ENCODE results near the gene MCTP2. TPM values are rescaled to one million over a fixed set of nuclear protein-coding genes. Genes with fewer than 3 reads are reported as not detected.

MCTP2 gene
- total and polyA plus RNA-seq, 2 of the 8 experiments (the other 6 are each of a cell fraction or from before 2014, with no cell fraction given) = 3.4 to 4.5 TPM

DNA sequence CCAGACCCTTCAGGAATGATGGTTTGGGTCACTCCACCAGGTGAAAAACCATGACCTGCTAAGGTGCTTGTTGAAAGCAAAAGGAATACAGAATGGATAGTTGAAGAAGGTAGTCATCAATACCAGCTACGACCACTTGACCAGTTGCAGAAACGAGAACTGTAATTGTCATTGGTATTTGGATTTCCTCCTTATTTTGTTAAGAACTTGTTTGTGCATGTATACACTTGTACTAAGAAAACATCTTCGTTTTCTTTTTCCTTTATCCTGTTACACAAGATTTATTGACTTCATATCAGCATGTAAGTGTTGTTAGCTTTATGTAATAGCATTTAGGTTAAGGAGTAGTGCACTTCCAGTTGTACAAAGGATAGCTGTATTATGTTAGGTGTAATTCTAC, 261.8 kb downstream of the MCTP2 start (continued):
- no peak for TF ChIP-seq CHD7 (IDR thresholded peaks at IDR 0.05; ENCODE audit: insufficient replicate concordance, low read length)
- TF ChIP-seq JUND (IDR thresholded peaks at IDR 0.05; ENCODE audit: low read length) = no peak
- no peak for TF ChIP-seq CHD1 (IDR thresholded peaks at IDR 0.05; ENCODE audit: low read depth, low read length)
- TF ChIP-seq RBBP5 (IDR thresholded peaks at IDR 0.05; ENCODE audit: borderline replicate concordance, low read depth, low read length) = no peak
- no peak for TF ChIP-seq EZH2 (IDR thresholded peaks at IDR 0.05; ENCODE audit: low read depth, low read length, severe bottlenecking)
